ENCODE measurements around the gene ITFG2. TPM values are rescaled to one million over a fixed set of nuclear protein-coding genes. Genes with fewer than 3 reads are reported as not detected.
"Not testable (repeated sequence)": the region's sequence is repeated elsewhere in the genome, so short reads cannot be mapped to it uniquely, and the experiment has no call there.

Gene ITFG2
- 14.0 and 16.3 TPM in 2 replicates for total RNA-seq
- polyA plus RNA-seq (2012): 23.1 TPM

DNA sequence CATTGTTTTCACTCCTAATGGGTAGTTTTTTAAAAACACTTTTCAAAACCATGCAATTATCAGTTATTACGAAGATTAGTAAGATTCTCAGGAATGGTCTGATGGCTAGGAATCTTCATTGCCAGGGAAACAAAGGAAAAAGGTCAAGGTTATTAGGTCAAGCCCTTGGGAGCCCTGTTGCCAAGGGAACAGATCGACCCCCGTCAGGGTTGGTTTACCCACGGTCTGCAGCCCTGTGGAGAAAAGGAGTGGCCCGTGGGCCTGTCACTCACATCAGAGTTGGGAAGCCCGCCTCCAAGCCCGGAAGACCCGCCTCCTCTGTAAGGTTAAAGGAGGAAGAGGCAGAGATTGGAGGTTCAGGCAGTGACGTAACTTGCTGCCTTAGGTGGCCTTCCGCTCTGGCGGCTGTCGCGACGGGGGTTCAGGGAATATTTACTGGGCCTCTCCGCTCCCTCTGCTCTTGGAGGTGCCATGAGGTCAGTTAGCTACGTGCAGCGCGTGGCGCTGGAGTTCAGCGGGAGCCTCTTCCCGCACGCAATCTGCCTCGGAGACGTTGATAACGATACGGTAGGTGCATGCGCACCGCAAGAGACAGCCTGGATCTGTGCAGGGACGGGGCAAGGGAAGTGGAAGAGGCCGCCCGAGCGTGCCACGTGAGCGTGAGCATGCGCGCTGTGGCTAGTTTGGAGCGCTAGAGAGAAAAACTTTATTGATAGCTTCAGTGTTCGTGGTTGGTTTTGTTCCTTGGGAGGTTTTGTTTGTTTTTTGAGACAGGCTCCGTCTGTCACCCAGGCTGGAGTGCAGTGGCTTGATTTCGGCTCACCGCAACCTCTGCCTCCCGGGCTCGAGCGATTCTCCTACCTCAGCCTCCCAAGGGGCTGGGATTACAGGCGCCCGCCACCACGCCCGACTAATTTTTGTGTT is at the start of gene ITFG2:
Gene ITFG2, plus strand, starts transcription at position 379 of the 924 bp plus-strand sequence. Its CDS starts 93 bp downstream, at position 472.
- DNase-seq (ENCODE audit: low read depth): peak; percentile 100

DNA sequence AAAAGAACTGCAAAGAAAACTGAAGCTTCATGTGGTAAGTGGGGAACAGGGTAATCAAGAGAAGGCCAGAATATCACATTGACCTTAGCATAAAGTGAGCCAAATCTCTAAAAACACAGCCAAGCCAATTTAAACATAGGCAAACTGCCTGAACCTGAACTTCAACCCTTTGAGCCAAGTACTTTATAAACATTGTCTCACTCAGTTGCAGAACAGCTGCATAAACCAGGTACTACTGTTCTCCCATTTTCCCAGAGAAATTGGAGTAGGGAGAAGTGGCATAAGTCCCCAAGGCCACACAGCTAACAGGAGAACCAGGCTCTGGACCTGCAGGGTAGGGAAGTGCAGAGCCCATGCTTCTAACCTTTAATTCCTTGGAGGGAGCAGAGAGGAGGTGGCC is 48.1 kb upstream of the ITFG2 start:
- no peak for DNase-seq (ENCODE audit: low read depth)

DNA sequence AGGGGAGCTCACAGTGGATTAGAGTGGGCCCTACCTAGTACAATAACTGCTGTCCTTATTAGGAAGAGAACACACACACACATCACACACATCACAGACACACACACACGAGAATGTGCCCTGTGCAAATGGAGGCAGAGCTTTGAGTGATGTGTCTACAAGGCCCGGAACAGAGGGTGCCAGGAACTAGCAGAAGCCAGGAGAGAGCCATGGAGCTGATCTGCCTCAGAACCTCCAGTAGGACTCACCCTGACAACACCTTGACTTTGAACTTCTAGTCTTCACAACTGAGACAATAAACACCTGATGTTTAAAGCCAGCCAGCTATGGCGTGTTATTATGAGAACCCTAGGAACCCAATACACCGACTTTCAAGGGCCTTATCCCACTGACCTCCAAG is 47.4 kb upstream of the ITFG2 start:
- DNase-seq (ENCODE audit: low read depth): no peak

DNA sequence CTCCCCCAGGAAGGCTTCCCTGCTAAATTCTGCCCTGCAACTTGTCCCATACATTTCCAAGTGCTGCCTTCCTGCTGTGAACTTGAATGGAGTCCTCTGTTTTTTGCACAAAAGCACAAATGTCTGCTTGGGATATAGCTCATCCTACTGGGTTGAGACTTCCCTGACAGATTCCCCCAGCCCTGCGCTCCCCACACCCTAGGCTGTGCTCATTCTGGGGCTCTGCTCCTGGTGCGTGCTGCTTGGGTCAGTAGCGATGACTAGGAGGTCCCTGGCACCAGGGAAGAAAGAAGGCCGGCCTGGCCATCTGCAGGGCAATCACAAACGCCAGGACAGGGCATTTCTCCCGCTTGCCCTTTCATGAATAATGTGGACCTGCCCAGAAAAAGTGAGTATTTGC is 46.9 kb upstream of the ITFG2 start:
- DNase-seq (ENCODE audit: low read depth): no peak

DNA sequence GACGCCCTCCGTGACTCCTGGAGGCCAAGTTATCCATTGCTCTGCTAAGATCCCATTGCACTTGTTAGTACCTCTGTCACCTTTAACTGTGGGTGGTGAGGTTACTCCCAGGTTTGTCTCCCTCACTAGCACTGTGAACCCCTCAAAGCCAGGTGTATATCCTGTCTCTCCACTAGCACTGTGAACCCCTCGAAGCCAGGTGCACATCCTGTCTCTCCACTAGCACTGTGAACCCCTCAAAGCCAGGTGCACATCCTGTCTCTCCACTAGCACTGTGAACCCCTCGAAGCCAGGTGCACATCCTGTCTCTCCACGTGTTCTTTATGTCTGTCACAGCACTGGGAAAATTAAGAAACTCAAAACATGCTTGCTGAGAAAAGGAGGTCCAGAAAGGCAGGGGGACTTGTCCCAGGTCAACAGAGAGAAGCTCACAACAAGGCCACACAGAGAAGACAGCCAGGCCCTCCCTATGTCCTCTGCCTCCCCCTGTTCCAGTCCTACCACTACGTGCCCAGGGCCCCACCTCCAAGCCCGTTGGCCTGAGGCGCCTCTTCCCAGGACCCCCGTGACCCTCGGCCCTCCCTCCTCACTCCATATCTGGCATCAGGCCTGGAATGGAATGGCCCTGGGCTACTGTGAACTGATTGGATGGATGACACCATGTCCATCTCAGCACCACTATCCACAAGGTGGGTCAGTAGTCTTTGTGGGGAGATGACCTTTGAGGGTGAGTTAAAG is 44.1 kb upstream of the ITFG2 start:
- no peak for DNase-seq (ENCODE audit: low read depth)

DNA sequence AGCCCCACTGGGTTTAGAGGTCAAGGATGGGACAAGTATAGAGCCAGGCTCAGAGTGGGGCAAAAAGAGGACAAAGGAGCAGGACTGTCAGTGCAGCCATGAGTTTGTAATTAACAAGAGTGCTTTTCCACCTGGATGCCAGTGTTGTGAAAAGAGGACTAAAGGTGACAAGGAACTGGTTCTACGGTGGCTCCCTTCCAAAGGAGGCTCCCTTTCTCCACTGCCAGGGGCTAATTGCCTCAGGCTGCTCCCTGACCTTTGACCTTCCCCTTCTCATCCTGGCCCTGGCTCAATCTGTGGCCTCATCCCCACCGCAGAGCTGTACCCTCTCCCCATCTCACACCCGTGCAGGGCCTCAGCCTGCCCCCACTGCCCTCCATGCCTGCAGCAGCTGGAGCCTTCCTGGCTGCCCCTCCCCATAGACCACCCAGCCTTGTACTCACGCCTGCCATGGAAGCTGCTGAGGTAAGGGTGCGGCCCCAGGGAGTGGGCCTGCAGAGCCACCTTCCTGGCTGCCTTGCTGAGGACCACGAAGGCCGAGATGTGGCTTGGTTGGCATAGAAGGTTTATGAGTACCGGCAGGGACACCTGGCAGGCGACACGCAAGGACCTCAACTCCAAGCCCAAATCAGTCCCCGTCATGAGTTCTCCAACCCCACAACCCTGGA is 42.5 kb upstream of the ITFG2 start:
- no peak for DNase-seq (ENCODE audit: low read depth)

DNA sequence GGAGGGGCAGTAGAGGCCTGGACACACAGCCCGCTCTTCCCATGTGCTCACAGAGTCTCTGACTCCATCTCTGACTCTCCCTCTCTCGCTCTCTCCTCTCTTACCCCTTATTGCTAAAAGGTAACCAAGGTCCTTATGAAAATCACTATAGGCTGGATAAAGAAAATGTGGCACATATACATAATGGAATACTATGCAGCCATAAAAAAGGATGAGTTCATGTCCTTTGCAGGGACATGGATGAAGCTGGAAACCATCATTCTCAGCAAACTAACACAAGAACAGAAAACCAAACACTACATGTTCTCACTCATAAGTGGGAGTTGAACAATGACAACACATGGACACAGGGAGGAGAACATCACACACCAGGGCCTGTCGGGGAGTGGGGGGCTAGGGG is 41.9 kb upstream of the ITFG2 start:
- not testable (repeated sequence) for DNase-seq (ENCODE audit: low read depth)

DNA sequence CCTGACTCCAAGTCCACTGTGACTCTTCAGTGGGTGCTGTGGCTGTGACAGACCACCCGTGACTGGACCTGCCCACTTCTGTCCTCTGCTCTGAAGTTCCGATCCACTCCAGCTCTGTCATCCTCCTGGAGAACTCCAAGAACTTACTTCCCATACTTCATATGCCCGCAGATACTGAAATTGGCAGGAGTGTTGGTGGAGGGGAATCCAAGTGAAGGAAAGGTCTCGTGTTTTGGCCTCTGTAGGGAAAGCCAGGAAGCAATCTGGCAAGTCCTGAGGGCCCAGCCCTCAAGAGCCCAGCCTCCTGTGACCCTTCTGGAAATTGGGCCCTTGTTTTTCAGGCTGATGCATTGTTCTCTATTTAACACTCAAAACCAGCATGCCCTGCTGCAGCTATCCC is 40.1 kb upstream of the ITFG2 start:
- no peak for DNase-seq (ENCODE audit: low read depth)

DNA sequence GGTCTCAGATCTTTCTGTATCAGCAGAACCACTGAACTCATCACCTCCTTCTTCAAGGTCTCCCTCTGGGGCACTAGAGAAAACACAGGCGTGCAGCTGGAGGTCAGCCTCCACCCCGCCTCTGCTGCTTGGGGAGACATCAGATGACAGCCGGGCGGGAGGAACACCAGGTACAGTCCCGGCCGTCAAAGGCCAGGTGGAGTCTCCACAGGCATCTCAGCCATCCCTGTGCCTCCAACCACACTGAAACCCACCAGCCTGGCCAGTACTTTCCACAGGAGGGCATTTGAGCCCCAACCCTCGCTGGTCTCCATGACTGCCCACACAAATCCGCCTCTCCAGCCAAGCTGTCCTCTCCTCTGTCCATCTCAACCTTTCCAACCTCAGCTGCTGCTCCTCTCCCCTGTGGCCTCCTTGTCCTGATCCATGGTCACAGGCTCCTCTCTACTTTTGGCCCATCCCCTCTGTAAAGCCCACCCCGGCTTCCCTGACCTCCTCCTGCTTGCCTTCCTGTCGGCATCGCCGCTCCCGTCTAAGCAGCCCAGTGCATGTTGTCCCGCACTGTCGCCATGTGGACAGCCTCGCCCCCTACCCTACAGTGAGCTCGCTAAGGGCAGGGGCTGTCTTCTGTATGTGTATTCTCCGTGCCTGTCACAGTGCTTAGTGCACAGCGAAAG is 39.1 kb upstream of the ITFG2 start:
- DNase-seq (ENCODE audit: low read depth): no peak

DNA sequence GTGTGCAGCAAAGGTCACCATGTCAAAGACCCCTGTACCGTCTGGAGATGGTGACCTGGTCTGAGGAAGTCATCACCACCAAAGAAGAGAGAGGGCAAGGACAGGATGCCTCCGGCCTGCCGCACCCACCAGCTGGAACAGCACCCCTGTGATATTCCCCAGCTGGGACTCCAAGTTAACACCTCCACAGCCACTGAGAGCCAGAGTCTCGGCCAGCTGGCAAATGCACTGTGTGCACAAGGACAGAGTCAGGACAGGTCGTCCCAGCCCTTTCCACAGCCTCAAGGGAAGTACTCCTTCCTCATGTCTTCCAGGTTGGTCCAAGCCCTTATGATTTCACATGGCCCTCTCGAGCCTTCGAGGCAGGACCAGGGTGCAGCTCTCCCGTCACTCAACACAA is 37.0 kb upstream of the ITFG2 start:
- DNase-seq (ENCODE audit: low read depth): no peak

DNA sequence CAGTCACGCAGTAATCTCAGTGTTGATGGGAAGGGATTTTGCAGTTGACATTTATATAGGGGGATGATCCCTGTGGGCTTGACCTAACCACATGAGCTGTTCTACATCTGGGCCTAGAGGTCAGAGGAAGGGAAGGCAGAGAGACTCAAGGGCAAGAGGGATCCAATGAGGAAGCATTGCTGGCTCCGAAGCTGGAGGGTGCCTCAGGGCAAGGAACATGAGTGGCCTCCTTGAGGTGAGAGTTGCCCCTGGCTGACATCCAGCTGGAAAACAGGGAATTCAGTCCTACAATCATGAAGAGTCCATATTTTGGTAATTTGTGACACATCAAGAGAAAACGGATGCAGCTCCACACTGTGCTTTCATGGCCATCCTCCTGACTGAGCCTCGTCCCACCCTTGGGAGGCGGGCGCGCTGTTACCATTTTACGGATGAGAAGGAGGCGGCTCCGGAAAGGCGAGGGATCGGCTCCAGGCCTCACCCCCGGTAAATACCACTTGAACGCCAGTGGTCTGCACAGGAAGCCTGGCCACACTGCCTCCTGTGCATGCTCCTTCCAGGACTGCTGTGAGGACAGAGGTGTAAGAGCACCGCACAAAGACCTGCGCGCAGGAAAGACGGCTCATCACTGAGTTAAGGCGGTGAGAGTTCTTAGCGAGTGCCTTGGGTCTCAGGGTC is 36.2 kb upstream of the ITFG2 start:
- no peak for DNase-seq (ENCODE audit: low read depth)

DNA sequence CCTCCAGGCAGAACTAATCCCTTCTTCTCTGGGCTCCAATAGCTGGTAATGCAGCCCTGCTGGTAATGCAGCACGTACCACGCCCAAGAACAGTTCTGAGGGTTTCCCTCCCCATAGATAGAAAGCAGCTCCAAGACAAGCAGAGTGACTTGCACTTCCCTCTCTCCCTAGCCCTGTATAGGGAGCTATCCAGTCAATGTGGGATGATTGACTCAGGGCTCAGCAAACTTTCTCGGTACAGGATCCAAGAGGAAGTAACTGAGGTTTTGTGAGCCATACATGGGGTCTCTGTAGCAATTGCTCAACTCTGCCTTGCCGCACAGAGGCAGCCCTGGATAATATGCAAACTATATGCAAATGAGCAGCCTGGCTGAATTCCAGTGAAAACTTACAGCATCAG is 33.2 kb upstream of the ITFG2 start:
- DNase-seq (ENCODE audit: low read depth): peak; percentile 17

DNA sequence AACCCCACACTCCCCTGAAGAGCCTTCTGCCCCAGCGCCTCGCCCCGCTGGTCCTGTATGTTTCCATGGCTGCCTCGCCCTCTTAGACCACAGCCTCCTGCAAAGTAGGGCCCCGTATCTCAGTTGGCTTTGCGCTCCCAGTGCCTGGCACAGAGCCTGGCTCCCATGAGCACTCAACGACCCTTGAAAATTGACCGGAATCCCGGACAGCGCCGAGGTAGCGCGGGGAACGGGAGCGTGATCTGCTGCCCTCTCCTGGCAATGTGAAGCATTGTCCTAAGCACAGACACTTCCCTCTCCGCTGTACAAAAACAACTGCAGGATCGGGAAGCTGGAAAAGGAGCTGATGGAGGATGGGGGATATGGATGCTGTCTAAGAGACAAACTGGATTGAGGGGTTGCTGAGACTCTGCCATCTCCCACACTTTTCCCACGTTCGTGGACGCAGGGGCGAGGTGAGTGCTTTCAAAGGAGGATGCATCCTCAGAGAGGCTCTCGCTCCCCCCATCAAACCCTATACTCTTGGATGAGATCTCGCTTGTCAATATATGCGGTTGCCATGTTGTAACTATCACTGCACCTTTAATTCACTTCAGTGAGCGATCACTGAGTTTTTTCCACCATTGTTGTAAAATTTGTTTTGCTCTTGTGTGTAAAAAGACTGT is 28.4 kb upstream of the ITFG2 start:
- peak; percentile 70 for DNase-seq (ENCODE audit: low read depth)

DNA sequence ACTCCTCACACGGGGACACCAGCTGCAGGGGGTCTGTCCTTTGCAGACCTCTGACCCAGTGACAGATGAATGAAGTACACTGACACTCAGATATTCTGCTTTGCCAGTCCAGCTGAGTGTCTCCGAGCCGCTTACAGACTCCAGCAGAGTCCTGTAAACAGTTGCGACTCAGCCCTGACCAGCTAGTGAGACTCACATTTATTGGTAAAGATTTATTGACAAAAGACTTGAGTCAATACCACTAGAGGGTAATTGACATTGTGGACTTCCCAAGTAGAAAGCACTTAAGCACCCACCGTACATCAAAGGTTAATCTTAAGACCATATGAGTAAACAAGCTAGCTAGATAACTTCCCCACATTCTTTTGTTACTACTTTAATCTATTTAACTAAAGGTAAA is 27.5 kb upstream of the ITFG2 start:
- DNase-seq (ENCODE audit: low read depth): no peak

DNA sequence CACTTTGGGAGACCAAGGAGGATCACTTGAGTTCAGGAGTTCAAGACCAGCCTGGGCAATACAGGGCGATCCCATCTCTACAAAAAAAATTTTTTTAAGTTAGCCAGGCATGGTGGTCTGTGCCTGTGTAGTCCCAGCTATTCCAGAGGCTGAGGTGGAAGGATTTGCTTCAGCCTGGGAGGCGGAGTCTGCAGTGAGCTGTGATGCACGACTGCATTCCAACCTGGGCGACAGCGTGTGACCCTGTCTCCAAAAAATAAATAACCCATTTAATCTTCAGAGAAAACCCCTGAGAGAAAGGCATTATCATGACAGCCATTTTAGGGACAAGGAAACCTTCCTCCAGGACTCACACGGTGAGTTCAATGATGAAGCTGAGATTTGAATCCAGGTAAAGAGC is 21.4 kb upstream of the ITFG2 start:
- DNase-seq (ENCODE audit: low read depth): no peak

DNA sequence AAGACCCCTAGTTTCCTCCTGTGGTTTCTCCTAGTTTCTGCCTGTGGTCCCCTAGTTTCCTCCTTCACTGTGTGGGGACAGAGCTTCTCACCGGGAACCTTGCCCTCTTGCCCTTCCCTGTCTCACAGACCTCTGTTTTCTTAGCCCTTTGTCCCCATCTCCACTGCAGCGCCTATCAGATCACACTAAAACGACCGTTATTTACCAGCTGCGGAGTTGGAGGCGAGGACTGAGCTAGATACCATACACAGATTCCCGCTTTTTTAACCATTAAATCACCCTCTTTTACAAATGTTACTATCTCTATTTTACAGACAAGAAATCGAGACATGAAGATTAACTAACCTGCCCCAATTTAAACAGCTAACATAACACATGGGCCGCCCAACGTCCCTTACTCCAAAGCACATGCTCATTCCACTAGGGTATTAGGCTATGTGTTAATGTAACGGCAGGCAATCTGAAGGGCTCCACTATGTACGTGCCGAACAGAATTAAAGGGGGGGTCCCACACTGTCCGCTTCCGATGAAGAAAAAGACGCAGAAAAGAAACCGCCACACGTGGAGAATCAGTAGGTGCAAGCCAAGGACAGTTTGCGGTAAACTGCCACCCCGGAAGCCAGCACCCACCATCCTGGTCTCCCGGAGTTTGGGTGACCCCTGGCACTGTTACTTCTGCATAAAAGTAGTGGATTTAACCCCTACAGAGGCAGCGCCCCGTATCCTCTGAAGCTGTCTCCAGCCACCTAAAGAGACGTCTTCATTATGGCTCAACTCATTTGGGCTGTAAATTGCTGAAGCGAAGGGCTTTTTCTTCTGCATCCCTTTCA is 19.6 kb upstream of the ITFG2 start:
- no peak for DNase-seq (ENCODE audit: low read depth)

DNA sequence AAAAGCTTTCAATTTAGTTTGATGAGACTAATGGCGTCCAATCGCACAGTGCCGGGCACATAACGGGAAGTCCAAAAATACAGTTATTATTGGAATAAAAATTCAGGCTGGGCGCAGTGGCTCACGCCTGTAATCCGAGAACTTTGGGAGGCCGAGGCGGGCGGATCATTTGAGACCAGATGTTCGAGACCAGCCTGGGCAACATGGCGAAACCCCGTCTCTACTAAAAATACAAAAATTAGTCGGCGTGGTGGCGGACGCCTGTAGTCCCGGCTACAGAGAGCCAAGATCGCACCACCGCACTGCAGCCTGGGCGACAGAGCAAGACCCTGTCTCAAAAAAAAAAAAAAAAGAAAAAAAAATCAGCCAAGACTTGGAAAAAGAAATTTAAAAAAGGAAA is 18.9 kb upstream of the ITFG2 start:
- no peak for DNase-seq (ENCODE audit: low read depth)

DNA sequence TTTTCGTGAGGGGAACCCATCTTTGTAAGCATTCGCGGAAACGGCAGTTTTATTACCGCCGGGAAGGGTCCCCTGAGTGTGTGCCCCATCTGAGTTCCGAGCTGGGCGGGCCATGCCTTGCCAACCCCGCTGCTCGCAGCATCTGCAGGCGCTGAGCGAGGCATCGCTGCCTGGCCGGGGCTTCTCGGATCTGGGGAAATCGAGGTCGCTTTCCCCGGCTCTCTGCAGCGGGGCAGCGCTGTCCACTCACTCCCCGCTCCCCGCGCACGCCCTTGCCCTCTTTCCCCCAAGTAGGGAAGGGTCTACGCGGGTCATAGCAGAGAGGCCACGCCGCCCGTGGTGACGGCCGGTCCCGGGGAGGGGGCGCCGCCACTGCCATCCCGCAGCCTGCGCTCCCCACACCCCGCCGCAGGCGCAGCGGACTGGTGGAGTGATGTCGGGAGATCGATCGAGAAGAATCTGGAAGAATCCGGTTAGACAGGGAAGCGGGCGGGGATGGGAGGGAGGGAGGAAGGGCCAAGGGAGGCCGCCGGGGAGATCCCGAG is 18.2 kb upstream of the ITFG2 start:
- no peak for DNase-seq (ENCODE audit: low read depth)

DNA sequence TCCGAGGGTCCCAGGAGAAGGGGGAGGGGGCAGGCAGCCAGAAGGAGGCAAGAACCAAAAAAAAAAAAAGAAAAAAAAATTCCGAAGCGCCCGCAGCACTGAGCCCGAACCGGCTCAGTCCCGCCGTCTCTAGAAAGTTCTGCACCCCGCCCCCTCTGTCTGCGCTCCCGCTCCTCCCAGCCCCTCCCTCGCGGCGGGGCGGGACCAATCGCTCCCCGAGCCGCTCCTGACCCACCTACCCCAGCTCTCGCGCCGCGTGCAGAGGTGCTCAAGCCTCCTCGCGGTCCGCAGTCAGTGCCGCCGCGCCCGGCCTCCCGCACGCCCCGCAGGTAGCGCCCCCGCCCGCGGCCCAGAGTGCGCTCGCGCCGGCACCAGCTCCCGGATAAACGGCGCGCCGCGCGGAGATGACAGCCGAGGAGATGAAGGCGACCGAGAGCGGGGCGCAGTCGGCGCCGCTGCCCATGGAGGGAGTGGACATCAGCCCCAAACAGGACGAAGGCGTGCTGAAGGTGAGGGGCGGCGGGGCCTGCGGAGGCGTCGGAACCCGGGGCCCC is 17.7 kb upstream of the ITFG2 start, which contains the start of gene FKBP4:
Gene FKBP4, plus strand, starts transcription at position 235 of the 554 bp plus-strand sequence. Its CDS starts 170 bp downstream, at position 405.
- DNase-seq (ENCODE audit: low read depth): peak; percentile 85
